HEK293T (cell line): ENCODE measurements around the gene PCDHB5.

ENCODE experiments used
- ARNT ChIP-seq: fragments of 450-650 bp; IDR thresholded peaks from 2 replicates; pipeline ENCODE4 v1.6.1; 2017; ENCODE audit warnings: mild to moderate bottlenecking
- BHLHE40 ChIP-seq: fragments of 450-650 bp; IDR thresholded peaks from 2 replicates; pipeline ENCODE4 v1.6.1; 2016; ENCODE audit warnings: mild to moderate bottlenecking, moderate library complexity, borderline replicate concordance
- ELF4 ChIP-seq: fragments of 450-650 bp; IDR thresholded peaks from 2 replicates; pipeline ENCODE4 v1.6.1; 2017; ENCODE audit warnings: antibody characterized with exemption
- FOXA1 ChIP-seq: fragments of 450-650 bp; IDR thresholded peaks from 2 replicates; pipeline ENCODE4 v1.6.1; 2016; ENCODE audit warnings: mild to moderate bottlenecking
- FOXK2 ChIP-seq: fragments of 450-650 bp; IDR thresholded peaks from 2 replicates; pipeline ENCODE4 v1.6.1; 2016; ENCODE audit warnings: mild to moderate bottlenecking
- FOXM1 ChIP-seq: fragments of 450-650 bp; IDR thresholded peaks from 2 replicates; pipeline ENCODE4 v1.6.1; 2017; ENCODE audit warnings: mild to moderate bottlenecking, borderline replicate concordance
- LEF1 ChIP-seq: fragments of 450-650 bp; IDR thresholded peaks from 2 replicates; pipeline ENCODE4 v1.6.1; 2017; ENCODE audit warnings: mild to moderate bottlenecking, borderline replicate concordance
- NFRKB ChIP-seq: fragments of 450-650 bp; IDR thresholded peaks from 2 replicates; pipeline ENCODE4 v1.6.1; 2016; ENCODE audit warnings: mild to moderate bottlenecking, moderate library complexity
- PKNOX1 ChIP-seq: fragments of 450-650 bp; IDR thresholded peaks from 2 replicates; pipeline ENCODE4 v1.6.1; 2016
- SP1 ChIP-seq: fragments of 450-650 bp; IDR thresholded peaks from 2 replicates; pipeline ENCODE4 v1.6.1; 2017
- TARDBP ChIP-seq: fragments of 450-650 bp; IDR thresholded peaks from 2 replicates; pipeline ENCODE4 v1.6.1; 2016
- ZNF384 ChIP-seq: fragments of 450-650 bp; IDR thresholded peaks from 2 replicates; pipeline ENCODE4 v1.6.1; 2016

- TF ChIP-seq NFRKB (no peak), TARDBP (no peak), ZNF384 (no peak), FOXM1 (no peak), FOXA1 (no peak), FOXK2 (no peak), SP1 (no peak), ELF4 (no peak), ARNT (no peak), BHLHE40 (no peak), LEF1 (no peak), PKNOX1 (no peak)
Measured at GRCh38 chr5:141127305-141127704, 7.7 kb upstream of the PCDHB5 start.
